IPS-11a (cell line): Measurements from ENCODE around the gene TMEM80.
"Not testable (repeated sequence)": the region's sequence is repeated elsewhere in the genome, so short reads cannot be mapped to it uniquely, and the experiment has no call there.

Source experiments
- H3K4me3 ChIP-seq: one replicate; pipeline ENCODE4 v1.5.1; 2013; ENCODE audit warnings: low read depth, low read length, control low read depth

Gene TMEM80

DNA sequence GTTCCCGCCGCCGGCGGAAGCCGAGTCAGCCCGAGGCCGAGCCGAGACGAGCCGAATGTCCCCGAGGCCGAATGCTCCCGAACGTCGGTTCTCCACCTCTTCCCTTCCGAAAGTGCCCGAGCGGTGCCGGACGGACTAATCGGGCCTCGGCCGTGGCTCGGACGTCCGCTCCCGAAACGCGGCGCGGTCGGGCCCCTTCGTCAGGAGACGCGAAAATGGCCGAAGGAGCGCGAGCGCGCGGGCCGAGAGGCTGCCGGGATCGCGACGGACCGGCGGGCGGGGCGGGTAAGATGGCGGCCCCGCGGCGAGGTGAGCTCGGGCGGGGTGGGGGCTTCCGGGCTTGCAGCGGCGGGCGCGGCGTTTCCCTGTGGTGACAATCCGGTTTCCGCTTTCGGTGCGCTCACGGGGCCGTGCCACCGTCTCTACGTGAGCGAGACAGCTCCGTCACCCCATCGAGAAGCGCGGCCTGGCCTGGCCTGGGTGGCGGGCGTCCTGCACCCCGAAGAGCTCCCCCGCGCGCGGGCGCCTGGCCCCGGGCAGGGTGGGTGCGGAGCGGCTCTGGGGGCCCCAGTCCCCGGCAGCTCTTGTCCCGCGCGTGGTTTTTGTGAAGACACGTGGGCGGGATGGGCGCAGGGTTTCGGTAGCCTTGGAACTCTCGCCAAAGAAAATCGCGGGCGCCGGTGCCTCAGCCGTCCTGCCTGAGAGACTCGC is at the start of gene TMEM80:
Gene TMEM80 (plus strand): TSS at position 279 of the 711 bp plus-strand sequence. CDS start 12 bp downstream, at position 291.
- H3K4me3 ChIP-seq, result peak within 1 kb of the TSS; percentile 78

DNA sequence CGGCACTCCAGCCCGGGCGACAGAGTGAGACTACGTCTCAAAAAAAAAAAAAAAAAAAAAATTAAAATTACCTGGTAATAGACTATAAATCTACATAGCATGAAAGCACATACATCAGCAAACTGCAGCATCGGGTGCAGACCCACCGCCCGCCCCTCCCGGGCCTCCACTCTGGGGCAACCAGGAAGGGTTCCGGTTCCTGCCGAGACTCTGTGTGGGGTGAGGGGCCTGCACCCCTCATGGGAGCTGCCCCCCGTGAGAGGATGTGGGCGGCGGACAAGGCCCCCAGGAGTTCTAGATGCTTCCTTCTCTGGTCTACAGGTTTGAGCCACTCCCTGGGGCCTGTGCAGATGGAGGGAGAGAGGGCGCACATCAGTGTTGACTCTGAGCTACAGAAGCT is 49.4 kb upstream of the TMEM80 start:
- no peak overlapping the region for H3K4me3 ChIP-seq

DNA sequence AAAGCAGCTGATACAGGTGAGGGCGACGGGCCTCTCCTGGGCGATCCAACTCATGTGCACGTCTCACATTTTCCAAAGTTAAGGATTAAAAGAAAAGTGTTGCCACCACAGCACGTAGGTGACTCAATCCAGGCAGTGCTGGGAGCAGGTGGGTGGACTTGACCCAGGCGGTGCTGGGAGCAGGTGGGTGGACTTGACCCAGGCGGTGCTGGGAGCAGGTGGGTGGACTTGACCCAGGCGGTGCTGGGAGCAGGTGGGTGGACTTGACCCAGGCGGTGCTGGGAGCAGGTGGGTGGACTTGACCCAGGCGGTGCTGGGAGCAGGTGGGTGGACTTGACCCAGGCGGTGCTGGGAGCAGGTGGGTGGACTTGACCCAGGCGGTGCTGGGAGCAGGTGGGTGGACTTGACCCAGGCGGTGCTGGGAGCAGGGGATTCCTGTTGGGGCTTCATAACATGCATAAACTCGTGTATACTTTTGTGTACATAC is 47.9 kb upstream of the TMEM80 start:
- not testable (repeated sequence) for H3K4me3 ChIP-seq

DNA sequence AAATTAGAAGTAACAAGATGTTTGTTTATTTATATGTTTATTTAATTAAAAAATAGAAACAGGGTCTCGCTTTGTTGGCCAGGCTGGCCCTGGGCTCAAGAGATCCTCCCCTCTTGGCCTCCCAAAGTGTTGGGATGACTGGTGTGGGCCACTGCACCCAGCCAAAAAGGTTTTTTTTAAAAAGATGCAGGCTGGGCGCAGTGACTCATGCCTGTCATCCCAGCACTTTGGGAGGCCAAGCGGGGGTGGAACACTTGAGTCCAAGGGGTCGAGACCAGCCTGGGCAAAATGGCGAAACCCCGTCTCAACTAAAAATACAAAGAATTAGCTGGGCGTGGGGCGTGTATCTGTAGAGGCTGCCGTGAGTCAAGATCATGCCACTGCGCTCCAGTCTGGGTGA is 45.1 kb upstream of the TMEM80 start:
- H3K4me3 ChIP-seq, result no peak overlapping the region

DNA sequence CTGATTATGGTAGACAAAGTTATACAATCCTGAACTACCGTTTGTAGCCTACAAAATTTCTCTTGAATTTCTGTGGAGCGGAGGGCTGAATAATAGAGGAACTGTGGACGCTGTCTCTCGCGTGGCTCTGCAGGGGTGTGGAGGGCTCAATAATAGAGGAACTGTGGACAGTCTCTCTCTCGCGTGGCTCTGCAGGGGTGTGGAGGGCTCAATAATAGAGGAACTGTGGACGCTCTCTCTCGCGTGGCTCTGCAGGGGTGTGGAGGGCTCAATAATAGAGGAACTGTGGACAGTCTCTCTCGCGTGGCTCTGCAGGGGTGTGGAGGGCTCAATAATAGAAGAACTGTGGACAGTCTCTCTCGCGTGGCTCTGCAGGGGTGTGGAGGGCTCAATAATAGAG is 42.5 kb upstream of the TMEM80 start:
- H3K4me3 ChIP-seq, result not testable (repeated sequence)

DNA sequence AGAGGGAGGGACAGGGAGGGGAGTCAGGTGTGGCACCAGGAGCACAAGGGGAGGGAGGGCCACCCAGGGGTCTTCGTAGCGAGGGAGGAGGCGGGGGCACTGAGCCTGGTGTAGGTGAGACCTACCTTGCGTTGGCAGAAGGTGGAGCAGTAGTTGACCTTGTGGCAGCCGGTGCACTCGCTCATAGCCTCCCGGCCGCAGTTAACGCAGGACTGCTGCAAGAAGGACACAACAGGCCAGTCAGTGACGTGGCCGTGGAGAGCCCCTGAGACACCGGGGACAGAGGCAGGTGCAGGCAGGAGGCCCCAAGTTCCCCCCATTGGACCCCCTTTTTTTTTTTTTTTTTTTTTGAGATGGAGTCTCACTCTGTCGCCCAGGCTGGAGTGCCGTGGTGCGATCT is 41.8 kb upstream of the TMEM80 start:
- no peak overlapping the region for H3K4me3 ChIP-seq

DNA sequence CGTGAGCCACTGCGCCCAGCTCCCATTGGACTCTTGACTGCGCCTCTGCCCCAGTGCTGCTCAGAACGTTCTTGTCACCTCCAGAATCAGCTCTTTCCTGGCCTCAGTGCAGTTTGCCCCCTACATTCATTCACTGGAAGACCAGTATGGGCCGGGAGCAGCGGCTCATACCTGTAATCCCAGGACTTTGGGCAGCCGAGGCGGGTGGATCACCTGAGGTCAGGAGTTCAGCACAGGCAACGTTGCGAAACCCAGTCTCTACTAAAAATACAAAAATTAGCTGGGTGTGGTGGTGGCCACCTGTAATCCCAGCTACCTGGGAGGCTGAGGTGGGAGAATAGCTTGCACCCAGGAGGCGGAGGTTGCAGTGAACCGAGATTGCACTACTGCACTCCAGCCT is 41.2 kb upstream of the TMEM80 start:
- not testable (repeated sequence) for H3K4me3 ChIP-seq

DNA sequence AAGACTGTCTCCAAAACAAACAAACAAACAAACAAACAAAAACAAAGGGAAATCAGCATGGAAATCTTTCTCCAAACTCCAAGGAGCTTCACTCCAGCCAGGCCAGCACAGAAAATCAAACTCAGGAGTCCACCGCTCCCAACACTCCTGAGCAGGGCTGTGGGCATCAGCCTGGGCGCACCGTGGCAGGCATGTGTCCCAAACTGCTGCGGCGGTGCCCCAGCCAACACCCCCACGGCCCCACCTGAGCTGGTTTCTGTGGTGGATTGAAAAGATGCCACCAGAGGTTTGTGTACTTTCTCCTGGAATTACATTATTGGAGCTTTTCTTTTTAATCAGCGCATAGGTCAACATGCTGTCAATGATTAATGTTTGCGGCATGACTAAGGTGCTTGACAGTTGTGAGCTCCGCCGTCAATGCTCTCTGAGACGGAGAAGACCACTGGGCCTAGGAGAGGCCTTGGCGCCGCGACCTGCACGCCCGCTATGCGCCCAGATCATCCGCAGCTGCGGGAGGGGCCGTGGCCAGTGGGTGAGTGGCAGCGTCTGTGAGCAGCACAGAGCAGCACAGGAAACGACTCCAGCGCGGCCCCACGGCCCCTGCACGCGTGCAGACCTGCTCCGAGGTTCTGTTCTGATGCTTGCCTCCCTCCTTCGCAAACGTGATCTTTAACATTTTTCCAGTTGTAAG is 40.4 kb upstream of the TMEM80 start:
- no peak overlapping the region for H3K4me3 ChIP-seq

DNA sequence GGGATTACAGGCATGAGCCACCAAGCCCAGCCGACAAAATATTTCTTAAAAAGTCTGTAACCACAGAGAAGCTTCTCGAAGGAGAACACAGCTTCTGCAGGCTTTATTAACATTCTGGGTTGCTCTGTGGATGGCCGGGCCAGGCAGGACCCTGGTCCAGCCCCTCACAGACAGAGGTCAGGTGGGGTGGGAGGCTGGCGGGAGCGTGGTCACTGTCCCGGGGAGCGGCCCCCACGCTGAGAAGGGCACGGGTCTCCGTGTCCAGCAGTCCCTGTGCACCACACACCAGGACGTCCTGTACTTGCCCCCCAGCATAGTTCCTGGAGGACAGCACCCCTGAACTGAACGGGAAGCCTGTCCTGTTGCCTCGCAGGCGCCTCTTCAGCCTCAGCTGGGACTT is 39.2 kb upstream of the TMEM80 start:
- no peak overlapping the region for H3K4me3 ChIP-seq

DNA sequence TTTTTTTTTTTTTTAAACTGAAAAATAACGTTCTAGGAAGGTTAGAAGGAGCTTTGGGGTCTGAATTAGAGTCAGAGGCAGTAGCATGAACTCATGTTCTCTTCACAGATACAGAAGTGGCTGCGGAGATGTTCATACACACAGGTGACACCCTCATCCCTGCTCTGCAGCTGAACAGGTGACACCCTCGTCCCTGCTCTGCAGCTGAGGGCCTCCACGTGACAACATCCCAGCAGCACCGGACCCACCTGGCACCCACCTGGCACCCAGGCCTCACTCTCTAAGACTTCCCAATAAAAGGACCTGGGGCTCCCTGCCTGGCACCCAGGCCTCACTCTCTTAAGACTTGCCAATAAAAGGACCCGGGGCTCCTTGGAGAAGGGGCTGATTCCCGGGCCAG is 38.8 kb upstream of the TMEM80 start:
- H3K4me3 ChIP-seq, result no peak overlapping the region

DNA sequence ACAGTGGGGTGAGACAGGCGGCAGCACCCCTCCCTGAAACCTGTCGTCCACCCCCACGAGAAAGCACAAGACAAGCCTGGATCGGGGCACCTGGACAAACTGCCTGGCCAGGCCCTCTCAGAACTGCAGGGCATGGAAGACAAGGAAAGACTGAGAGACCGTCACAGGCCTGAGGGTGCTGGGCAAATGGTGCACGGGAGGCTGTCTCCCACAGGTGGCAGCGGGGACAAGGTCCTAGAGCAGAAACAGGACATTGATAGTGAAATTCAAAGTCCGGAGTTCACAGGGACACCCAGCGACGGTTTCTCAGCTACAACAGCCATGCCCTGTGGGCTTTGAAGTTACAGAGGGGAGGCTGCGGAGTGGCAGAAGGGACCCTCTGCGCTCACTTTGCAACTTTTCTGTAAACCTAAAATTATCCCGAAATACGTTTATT is 37.9 kb upstream of the TMEM80 start:
- no peak overlapping the region for H3K4me3 ChIP-seq

DNA sequence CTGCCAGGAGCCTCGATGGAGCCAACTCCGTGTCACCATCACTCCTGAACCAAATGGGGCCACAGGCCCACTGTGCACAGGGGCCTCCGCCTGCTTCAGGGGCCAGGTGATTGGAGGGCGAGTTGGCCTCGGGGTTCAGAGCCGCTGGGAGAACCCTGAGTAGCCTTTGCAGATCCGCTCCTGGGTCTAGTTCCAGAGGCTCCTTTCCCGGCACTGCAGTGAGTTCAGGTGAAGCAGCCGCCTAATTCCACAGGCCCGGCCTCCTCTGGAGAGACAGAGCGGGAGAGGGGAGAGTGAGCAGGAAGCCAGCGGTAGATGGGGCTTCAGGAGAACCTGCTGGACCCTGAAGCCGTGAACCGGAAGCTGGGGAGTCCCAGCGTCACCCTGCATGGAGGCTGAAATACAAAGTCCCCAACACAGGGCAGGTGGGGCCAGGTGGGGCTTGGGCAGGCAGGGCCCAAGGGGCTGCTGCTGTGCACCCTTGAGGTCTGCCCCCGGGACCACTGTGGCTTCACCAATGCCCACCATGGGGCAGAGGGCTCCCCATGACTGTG is 36.0 kb upstream of the TMEM80 start:
- H3K4me3 ChIP-seq, result no peak overlapping the region

DNA sequence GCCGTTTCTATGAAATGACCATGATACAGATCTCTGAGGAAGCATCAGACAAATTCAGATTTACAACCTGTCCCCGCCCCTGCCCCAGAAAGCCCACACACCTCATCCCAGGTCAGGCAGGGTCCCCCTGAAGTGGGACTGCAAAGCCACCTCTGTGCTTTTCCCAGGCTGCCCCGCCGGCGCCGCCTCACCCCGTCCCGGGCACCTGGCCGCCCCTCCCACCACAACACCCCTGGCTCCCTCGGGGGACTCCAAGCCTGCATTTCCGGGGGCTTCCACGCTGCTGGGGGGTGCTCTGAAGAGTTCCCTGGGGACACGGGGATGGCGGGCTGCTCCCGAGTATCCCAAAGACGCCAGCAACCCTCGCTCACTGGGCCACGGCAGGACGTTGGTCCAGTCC is 35.3 kb upstream of the TMEM80 start:
- H3K4me3 ChIP-seq, result no peak overlapping the region

DNA sequence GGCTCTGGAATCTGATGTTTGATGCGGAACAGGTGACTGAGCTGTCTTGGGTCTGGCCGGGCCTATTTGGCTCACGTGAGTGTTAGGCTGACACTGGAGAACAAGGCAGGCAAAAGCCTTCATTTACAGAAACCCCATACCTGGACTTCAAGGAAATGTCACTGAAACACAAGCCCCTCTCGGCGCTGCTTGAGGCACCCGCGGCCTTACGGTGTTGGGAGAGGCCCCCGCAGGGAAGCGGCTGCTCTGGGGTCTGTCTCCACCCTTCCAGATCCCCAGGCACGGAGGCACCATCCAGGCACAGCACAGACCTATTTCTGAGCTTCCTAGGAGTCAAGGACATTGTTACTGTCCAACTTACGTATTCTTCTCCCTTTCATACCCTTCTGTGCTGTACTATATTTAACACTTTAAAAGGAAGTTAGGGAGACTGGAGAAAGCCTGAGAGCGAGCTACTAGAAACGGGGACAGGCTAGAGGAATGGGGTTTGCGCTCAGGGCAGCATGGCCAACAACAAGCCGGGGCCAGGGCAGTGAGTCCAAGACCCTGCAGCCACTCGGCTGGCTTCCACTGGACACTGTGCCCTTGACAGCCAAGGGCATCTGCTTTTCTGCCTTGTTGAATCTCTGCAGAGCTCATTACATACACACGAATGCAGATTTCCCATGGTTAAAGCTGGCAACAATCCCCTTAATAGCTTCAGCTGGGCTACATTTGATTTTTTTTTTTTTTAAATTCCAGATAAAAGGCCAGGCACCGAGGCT is 34.8 kb upstream of the TMEM80 start:
- no peak overlapping the region for H3K4me3 ChIP-seq

DNA sequence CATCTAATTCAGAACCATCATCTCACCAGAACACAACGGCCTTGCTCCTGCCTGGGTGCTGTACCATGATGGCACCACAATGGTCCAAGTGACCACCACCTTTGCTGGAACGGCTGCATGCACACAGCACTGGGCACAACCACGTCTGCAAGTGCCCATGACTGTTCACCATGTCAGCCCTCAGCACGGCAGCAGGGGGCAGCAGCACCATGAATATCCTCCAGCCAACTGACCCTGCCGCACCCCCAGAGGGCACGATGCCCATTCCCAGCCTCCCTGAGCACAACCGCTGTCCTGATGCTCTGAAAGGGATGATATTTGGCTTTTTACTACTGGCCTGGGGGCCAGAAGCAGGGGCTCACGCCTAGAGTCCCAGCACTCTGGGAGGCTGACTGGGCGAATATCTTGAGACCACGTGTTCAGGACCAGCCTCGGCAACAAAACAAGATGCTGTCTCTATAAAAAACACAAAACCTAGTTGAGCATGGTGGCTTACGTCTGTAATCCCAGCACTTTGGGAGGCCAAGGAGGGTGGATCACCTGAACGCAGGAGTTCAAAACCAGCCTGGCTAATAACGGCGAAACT is 32.8 kb upstream of the TMEM80 start:
- H3K4me3 ChIP-seq, result no peak overlapping the region

DNA sequence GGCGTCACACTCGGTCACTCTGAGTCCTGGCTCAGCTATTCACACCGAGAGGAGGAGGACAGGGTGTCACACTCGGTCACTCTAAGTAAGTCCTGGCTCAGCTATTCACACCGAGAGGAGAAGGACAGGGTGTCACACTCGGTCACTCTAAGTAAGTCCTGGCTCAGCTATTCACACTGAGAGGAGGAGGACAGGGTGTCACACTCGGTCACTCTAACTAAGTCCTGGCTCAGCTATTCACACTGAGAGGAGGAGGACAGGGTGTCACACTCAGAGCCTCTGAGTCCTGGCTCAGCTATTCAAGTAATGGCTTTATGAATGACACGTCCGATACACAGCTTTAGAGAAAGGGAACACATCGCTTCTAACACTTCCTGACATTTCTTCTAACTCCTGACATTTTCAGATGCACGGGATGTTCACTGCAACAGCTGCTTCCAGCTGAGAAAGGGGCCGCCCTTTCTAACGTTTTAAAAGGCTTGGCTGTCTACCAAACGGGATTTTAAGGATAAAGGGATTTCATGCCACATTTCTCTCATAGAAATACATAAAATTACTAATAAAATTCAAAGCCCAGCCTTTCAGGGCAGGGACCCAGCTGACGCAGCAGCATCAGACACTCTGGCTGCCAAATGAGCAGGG is 30.4 kb upstream of the TMEM80 start:
- no peak overlapping the region for H3K4me3 ChIP-seq

DNA sequence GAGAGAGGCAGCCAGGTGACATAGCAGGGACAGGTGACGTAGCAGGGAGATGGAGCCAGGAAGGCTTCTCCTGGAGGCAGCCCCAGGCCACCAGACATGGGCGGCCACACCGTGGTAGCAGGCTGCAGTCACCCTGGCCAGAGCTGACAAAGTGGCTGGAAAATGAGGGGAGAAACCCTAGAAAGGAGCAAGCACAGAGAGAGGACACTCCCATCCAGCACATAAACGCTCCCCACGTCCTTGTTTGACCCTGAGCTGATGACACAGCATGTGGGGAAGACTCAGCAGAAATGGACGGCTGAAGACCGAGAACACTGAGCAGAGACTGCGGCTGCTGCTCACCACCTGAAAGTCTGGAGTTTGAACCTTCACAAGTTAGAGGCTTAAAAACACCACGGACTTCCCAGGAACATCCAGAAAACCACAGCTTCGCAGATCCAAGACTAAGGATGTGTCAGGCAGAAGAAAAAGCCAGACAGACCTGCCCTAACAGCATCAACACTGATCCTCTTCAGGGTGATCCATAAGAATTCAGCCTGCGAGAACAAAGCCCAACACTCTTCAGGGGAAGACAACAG is 29.8 kb upstream of the TMEM80 start:
- no peak overlapping the region for H3K4me3 ChIP-seq

DNA sequence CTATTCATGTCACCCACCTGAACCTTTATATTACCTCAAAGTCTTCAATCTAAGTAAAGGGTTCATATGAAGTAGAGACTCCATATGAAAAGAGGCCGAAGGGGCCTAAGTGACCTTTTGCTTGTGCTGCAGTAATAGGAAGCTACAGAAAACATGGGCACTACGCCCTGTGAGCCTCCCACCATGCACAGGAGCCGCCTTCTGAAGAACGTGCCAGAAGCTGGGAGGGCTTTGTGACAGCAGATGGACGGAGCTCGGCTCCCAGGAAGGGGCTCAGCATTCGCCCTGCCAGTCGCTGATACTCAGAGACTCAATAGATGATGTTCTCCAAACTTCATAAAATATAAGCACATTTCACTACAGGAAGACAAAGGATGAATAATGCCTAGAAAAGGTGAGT is 21.8 kb upstream of the TMEM80 start:
- H3K4me3 ChIP-seq, result no peak overlapping the region

DNA sequence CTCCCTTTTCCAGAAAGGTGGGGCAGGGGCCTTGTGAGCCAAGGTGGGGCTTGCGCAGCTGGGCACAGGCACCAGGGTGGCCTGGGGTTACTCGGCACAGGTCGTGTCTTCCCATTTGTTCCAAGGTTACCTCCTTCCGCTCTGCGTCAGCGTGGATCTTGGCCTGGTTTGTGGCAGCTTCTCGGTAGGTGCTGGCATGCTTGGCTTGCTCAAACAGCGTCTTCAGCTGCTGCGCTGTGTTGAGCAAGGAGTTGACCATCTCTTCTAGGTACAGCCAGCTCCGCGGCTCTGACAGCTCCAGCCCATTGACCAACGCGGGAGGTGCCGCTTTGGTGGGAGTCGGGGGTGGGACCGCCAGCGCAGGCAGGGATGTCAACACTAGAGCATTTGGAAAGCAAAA is 21.2 kb upstream of the TMEM80 start:
- H3K4me3 ChIP-seq, result no peak overlapping the region

DNA sequence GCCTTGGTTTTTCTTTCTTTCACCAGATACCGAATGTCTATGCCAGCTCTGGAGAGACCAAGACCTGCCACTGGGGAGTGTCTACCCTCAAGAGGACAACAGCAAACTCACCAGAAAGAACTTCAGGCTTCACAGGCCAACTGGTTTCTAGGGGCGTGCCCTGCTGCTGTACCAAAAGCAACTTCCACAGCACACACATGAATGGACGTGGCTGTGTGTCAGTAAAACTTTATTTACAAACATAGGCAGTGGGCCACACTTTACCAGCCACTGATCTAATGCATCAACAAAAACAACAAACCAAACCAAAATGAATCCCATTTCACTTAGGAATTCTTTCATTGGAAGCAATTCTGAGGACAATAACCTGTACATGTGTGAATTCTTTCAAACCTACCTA is 17.3 kb upstream of the TMEM80 start:
- no peak overlapping the region for H3K4me3 ChIP-seq
